H9 (cell line): ENCODE results near the gene NRXN2. TPM values are rescaled to one million over a fixed set of nuclear protein-coding genes. Genes with fewer than 3 reads are reported as not detected.

ENCODE experiments used
- DNase-seq: peaks from one replicate; pipeline ENCODE4 v3.0.0-alpha.2; 2017
- H2AFZ ChIP-seq: one replicate; pipeline ENCODE4 v1.6.1; 2013; ENCODE audit warnings: mild to moderate bottlenecking, low read length, control low read depth, moderate library complexity
- H2AK5ac ChIP-seq: 2 replicates; pipeline ENCODE4 v1.6.1; 2013; ENCODE audit warnings: low read length, control low read depth, mixed read lengths; ENCODE audit not compliant: insufficient read length
- H2BK120ac ChIP-seq: one replicate; pipeline ENCODE4 v1.6.1; 2013; ENCODE audit warnings: low read depth, mild to moderate bottlenecking, low read length, control low read depth, inconsistent platforms; ENCODE audit not compliant: poor library complexity, severe bottlenecking
- H2BK12ac ChIP-seq: 2 replicates; pipeline ENCODE4 v1.6.1; 2013; ENCODE audit warnings: low read length, control low read depth, mixed read lengths, low read depth; ENCODE audit not compliant: insufficient read length
- H2BK15ac ChIP-seq: 2 replicates; pipeline ENCODE4 v1.6.1; 2013; ENCODE audit warnings: low read depth, low read length, control low read depth
- H2BK20ac ChIP-seq: one replicate; pipeline ENCODE4 v1.6.1; 2013; ENCODE audit warnings: low read depth, mild to moderate bottlenecking, low read length, control low read depth, inconsistent platforms; ENCODE audit not compliant: poor library complexity, severe bottlenecking
- H2BK5ac ChIP-seq: 2 replicates; pipeline ENCODE4 v1.6.1; 2013; ENCODE audit warnings: low read length, control low read depth, mixed read lengths; ENCODE audit not compliant: insufficient read length
- H3K14ac ChIP-seq: 2 replicates; pipeline ENCODE4 v1.6.1; 2013; ENCODE audit warnings: low read length, control low read depth; ENCODE audit not compliant: insufficient read depth
- H3K18ac ChIP-seq: 2 replicates; pipeline ENCODE4 v1.6.1; 2013; ENCODE audit warnings: low read depth, mild to moderate bottlenecking, mixed read lengths, low read length, control low read depth; ENCODE audit not compliant: insufficient read length
- H3K23ac ChIP-seq: 2 replicates; pipeline ENCODE4 v1.6.1; 2013; ENCODE audit warnings: low read length, control low read depth, mixed read lengths, low read depth; ENCODE audit not compliant: insufficient read length
- H3K23me2 ChIP-seq: 2 replicates; pipeline ENCODE4 v1.6.1; 2013; ENCODE audit warnings: low read depth, mild to moderate bottlenecking, mixed read lengths, low read length, control low read depth; ENCODE audit not compliant: insufficient read length, poor library complexity, severe bottlenecking
- H3K27ac ChIP-seq: 2 replicates; pipeline ENCODE4 v1.5.1; 2013; ENCODE audit warnings: low read length, control low read depth, mixed read lengths, low read depth; ENCODE audit not compliant: insufficient read length
- H3K27me3 ChIP-seq: 2 replicates; pipeline ENCODE4 v1.6.1; 2013; ENCODE audit warnings: low read length, control low read depth, inconsistent platforms; ENCODE audit not compliant: insufficient read depth
- H3K4ac ChIP-seq: 2 replicates; pipeline ENCODE4 v1.6.1; 2013; ENCODE audit warnings: low read depth, mild to moderate bottlenecking, control low read depth, inconsistent platforms, low read length, moderate library complexity
- H3K4me1 ChIP-seq: 2 replicates; pipeline ENCODE4 v1.6.1; 2013; ENCODE audit warnings: low read length, control low read depth, inconsistent platforms; ENCODE audit not compliant: insufficient read depth
- H3K4me2 ChIP-seq: 2 replicates; pipeline ENCODE4 v1.6.1; 2013; ENCODE audit warnings: low read length, control low read depth, mixed read lengths; ENCODE audit not compliant: insufficient read length, insufficient read depth
- H3K56ac ChIP-seq: 2 replicates; pipeline ENCODE4 v1.6.1; 2013; ENCODE audit warnings: low read depth, mild to moderate bottlenecking, mixed read lengths, low read length, control low read depth; ENCODE audit not compliant: insufficient read length
- H3K79me1 ChIP-seq: 2 replicates; pipeline ENCODE4 v1.6.1; 2013; ENCODE audit warnings: low read depth, mild to moderate bottlenecking, moderate library complexity, low read length, control low read depth, inconsistent platforms; ENCODE audit not compliant: insufficient read depth, poor library complexity, severe bottlenecking
- H3K79me2 ChIP-seq: 2 replicates; pipeline ENCODE4 v1.6.1; 2013; ENCODE audit warnings: low read length, control low read depth, inconsistent platforms; ENCODE audit not compliant: insufficient read depth
- H3K9ac ChIP-seq: 2 replicates; pipeline ENCODE4 v1.6.1; 2013; ENCODE audit warnings: low read length, control low read depth, mixed read lengths; ENCODE audit not compliant: insufficient read length; ENCODE audit errors: extremely low read depth
- H3K9me3 ChIP-seq: one replicate; pipeline ENCODE4 v1.6.1; 2013; ENCODE audit warnings: low read depth, low read length, inconsistent platforms; ENCODE audit not compliant: control insufficient read depth
- H3T11ph ChIP-seq: one replicate; pipeline ENCODE4 v1.6.1; 2013; ENCODE audit warnings: mild to moderate bottlenecking, low read length, control low read depth, inconsistent platforms
- H4K20me1 ChIP-seq: one replicate; pipeline ENCODE4 v1.6.1; 2013; ENCODE audit not compliant: control insufficient read depth, insufficient read length, insufficient read depth
- H4K5ac ChIP-seq: 2 replicates; pipeline ENCODE4 v1.6.1; 2013; ENCODE audit warnings: low read depth, mild to moderate bottlenecking, mixed read lengths, low read length, control low read depth; ENCODE audit not compliant: insufficient read length
- H4K8ac ChIP-seq: replicated peaks from 2 replicates; pipeline ENCODE4 v1.6.1; 2013; ENCODE audit warnings: low read length, control low read depth, mixed read lengths, low read depth; ENCODE audit not compliant: insufficient read length
- H4K91ac ChIP-seq: 2 replicates; pipeline ENCODE4 v1.6.1; 2013; ENCODE audit warnings: low read depth, mild to moderate bottlenecking, moderate library complexity, mixed read lengths, low read length, control low read depth; ENCODE audit not compliant: insufficient read length
- H3K27ac Mint-ChIP-seq, 3 experiments: 2 replicates in 2 of 3; 3 replicates in 1 of 3; pipeline ENCODE4 v1.8.0; 2020 to 2021; ENCODE audit warnings: mixed read lengths in 3 of 3, mild to moderate bottlenecking in 1 of 3, moderate library complexity in 1 of 3
- H3K27me3 Mint-ChIP-seq: 2 replicates; pipeline ENCODE4 v1.8.0; 2021; ENCODE audit warnings: low read depth, mild to moderate bottlenecking, moderate library complexity, mixed read lengths
- H3K36me3 Mint-ChIP-seq, 3 experiments: 2 replicates in 2 of 3; 3 replicates in 1 of 3; pipeline ENCODE4 v1.8.0; 2020 to 2021; ENCODE audit warnings: low read depth in 3 of 3, mixed read lengths in 3 of 3; ENCODE audit not compliant: insufficient read depth in 1 of 3
- H3K4me1 Mint-ChIP-seq, 2 experiments: 2 replicates each; pipeline ENCODE4 v1.8.0; 2020; ENCODE audit warnings: mixed read lengths in 2 of 2
- H3K4me3 Mint-ChIP-seq, 2 experiments: 2 replicates in 1 of 2; 3 replicates in 1 of 2; pipeline ENCODE4 v1.8.0; 2020 to 2021; ENCODE audit warnings: mild to moderate bottlenecking in 2 of 2, mixed read lengths in 2 of 2, moderate library complexity in 1 of 2
- H3K9me3 Mint-ChIP-seq, 2 experiments: 2 replicates in 1 of 2; 3 replicates in 1 of 2; pipeline ENCODE4 v1.8.0; 2020; ENCODE audit warnings: mild to moderate bottlenecking in 2 of 2, mixed read lengths in 2 of 2, moderate library complexity in 1 of 2
- WGBS: extraction: QIAGEN DNeasy Blood & Tissue Kit; methylation state at CpG from one replicate; pipeline ENCODE4 v1.1.7; 2013; ENCODE audit warnings: missing lambda C conversion rate, low lambda C conversion rate, mixed read lengths; ENCODE audit not compliant: insufficient read length; ENCODE audit errors: extremely low coverage; 5-methylcytosine and 5-hydroxymethylcytosine counted together
- total RNA-seq: library from RNA; stranded (reverse); gene quantifications from 2 replicates; pipeline ENCODE4 v1.2.1, GENCODE V29; 2021
- TF ChIP-seq, protein P1 (sequence below): fragments of 200-600 bp; sonication (generic); conservative IDR thresholded peaks from 3 replicates; pipeline ENCODE4 v1.8.0; 2021; ENCODE audit warnings: antibody characterized with exemption, mild to moderate bottlenecking

Gene NRXN2
- total RNA-seq, 1 experiment from 2014 or later: 3.9 TPM

DNA sequence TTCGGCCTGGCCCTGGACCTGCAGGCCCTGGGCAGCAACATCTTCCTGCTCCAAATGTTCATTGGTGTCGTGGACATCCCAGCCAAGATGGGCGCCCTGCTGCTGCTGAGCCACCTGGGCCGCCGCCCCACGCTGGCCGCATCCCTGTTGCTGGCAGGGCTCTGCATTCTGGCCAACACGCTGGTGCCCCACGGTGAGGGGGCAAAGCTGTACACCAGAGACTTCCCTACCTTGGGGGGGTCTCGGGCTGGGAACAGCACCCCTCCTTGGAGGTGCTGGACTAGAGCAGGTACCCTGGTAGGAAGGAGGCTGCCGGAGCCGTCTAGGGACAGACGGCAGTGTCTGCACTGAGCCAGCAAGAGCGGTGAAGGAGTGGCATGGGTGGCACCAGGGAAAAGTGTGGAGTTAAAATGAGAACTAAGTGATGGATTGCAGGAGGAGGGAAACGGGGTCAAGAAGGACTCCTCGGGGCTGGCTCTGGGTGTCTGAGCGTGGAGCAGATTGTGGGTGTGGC, 123.2 kb downstream of the NRXN2 start:
- H3K27ac ChIP-seq: no peak overlapping the region
- H3K4me1 ChIP-seq: no peaks in the 10 kb centered on the region
- H3K18ac ChIP-seq: no peak overlapping the region
- DNase-seq: no peak
- H2BK15ac ChIP-seq: no peak overlapping the region
- no peak overlapping the region for H4K91ac ChIP-seq
- no peak overlapping the region for H2BK120ac ChIP-seq
- no peak overlapping the region; the same call in 1 of the 2 replicates for H3K14ac ChIP-seq
- peaks cover 4 to 5% of the 10 kb centered on the region in 2 experiments for H3K4me1 Mint-ChIP-seq
- no peak overlapping the region for H3K56ac ChIP-seq
- H3K4me2 ChIP-seq: no peak overlapping the region
- no peaks in the 10 kb centered on the region for H3K36me3 Mint-ChIP-seq
- H2BK12ac ChIP-seq: no peak overlapping the region
- no peaks in the 10 kb centered on the region for H3K79me1 ChIP-seq
- WGBS: no CpG with 5 or more reads among the region's 17 CpGs
- no peak overlapping the region; a peak in 1 of 5 replicates for H3K4me3 Mint-ChIP-seq
- H3K9me3 Mint-ChIP-seq: peaks cover 0 to 4% of the 10 kb centered on the region in 2 experiments; a peak in 3 of 5 replicates
- H4K8ac ChIP-seq: no peak overlapping the region
- no peaks in the 10 kb centered on the region for H4K20me1 ChIP-seq
- H3K27me3 ChIP-seq: no peaks in the 10 kb centered on the region
- H3K9me3 ChIP-seq: no peaks in the 10 kb centered on the region
- no peak overlapping the region for H3K23ac ChIP-seq
- no peak overlapping the region for H3K4ac ChIP-seq
- no peaks in the 10 kb centered on the region for H3K23me2 ChIP-seq
- H2AK5ac ChIP-seq: no peak overlapping the region
- H2AFZ ChIP-seq: no peak overlapping the region
- H3K9ac ChIP-seq: no peak overlapping the region
- no peak overlapping the region for H4K5ac ChIP-seq
- TF ChIP-seq, protein P1, sequence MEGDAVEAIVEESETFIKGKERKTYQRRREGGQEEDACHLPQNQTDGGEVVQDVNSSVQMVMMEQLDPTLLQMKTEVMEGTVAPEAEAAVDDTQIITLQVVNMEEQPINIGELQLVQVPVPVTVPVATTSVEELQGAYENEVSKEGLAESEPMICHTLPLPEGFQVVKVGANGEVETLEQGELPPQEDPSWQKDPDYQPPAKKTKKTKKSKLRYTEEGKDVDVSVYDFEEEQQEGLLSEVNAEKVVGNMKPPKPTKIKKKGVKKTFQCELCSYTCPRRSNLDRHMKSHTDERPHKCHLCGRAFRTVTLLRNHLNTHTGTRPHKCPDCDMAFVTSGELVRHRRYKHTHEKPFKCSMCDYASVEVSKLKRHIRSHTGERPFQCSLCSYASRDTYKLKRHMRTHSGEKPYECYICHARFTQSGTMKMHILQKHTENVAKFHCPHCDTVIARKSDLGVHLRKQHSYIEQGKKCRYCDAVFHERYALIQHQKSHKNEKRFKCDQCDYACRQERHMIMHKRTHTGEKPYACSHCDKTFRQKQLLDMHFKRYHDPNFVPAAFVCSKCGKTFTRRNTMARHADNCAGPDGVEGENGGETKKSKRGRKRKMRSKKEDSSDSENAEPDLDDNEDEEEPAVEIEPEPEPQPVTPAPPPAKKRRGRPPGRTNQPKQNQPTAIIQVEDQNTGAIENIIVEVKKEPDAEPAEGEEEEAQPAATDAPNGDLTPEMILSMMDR: no peak
- no peak overlapping the region for H2BK5ac ChIP-seq
- peaks cover 10% of the 10 kb centered on the region for H3K27me3 Mint-ChIP-seq
- no peak overlapping the region for H3T11ph ChIP-seq
- H3K79me2 ChIP-seq: no peaks in the 10 kb centered on the region
- no peak overlapping the region for H2BK20ac ChIP-seq
- no peak overlapping the region for H3K27ac Mint-ChIP-seq
